ENCODE data around the gene SCNN1G. TPM values are rescaled to one million over a fixed set of nuclear protein-coding genes. Genes with fewer than 3 reads are reported as not detected.

The SCNN1G gene
- total and polyA plus RNA-seq, 2 of the 13 experiments (the other 11 are each of a cell fraction or from before 2014, with no cell fraction given) = not detected

- no peak; the same call in 1 of the 2 replicates for TF ChIP-seq ZNF142 (CRISPR knock-in tag; IDR thresholded peaks at IDR 0.05)
- TF ChIP-seq NCOR1 (IDR thresholded peaks at IDR 0.05; ENCODE audit: borderline replicate concordance, low read length) = no peak; the same call in 1 of the 2 replicates
- peak; percentile 84 for TF ChIP-seq ZNF205 (CRISPR knock-in tag; IDR thresholded peaks at IDR 0.05)
- TF ChIP-seq ZBTB20 (CRISPR knock-in tag; IDR thresholded peaks at IDR 0.05; ENCODE audit: borderline replicate concordance, low read depth) = peak; percentile 22; the same call in 1 of the 2 replicates
- TF ChIP-seq ZNF75D (CRISPR knock-in tag; IDR thresholded peaks at IDR 0.05; ENCODE audit: borderline replicate concordance) = no peak
- peak; percentile 76 for TF ChIP-seq PHF21A (CRISPR knock-in tag; IDR thresholded peaks at IDR 0.05)
- peak; percentile 37; the same call in 1 of the 2 replicates for TF ChIP-seq GZF1 (CRISPR knock-in tag; IDR thresholded peaks at IDR 0.05)
- TF ChIP-seq DBP (CRISPR knock-in tag; IDR thresholded peaks at IDR 0.05; ENCODE audit: not compliant biosample characterization) = no peak
- TF ChIP-seq KDM6A (CRISPR knock-in tag; IDR thresholded peaks at IDR 0.05; ENCODE audit: low read depth) = no peak
- TF ChIP-seq ZBTB40 (IDR thresholded peaks at IDR 0.05) = no peak
- TF ChIP-seq ZBTB40 (CRISPR knock-in tag; IDR thresholded peaks at IDR 0.05) = peak; percentile 78; the same call in 1 of the 2 replicates
- no peak for TF ChIP-seq ZNF468 (CRISPR knock-in tag; IDR thresholded peaks at IDR 0.05)
- TF ChIP-seq ZSCAN12 (CRISPR knock-in tag; IDR thresholded peaks at IDR 0.05) = no peak
Observed at GRCh38 chr16:23149267-23149992, 33.1 kb upstream of the SCNN1G start, which contains the start of gene USP31 (continued).

Measured in HepG2 (cell line).